Stimulated activated CD8-positive, alpha-beta memory T cell treated with anti-CD3 and anti-CD28 coated beads, Interleukin-15, amount 100 ng/mL, for 4 hours (primary cell): ENCODE data around the gene ACTMAP.
A peak's percentile ranks its signal among the peaks of the same experiment; 100 is the strongest.
"Not testable (repeated sequence)": the region's sequence is repeated elsewhere in the genome, so short reads cannot be mapped to it uniquely, and the experiment has no call there.

ENCODE experiments used
- DNase-seq, 2 donors: peaks; one replicate each; pipeline ENCODE4 v3.0.0-alpha.2; 2020; ENCODE audit warnings: low read depth in 2 of 2

Gene ACTMAP

DNA sequence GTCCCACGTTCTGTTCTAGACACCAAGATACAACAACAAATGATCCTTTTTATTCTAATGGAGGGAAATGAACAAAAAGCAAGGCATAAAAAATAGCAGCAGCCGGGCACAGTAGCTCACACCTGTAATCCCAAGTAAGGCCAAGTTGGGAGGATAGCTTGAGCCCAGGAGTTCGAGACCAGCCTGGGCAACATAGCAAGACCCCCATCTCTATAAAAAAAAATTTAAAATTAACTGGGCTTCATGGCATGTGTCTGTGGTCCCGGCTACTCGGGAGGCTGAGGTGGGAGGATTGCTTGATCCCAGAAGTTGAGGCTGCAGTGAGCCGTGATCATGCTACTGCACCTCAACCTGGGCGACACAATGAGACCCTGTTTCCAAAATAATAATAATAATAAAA, 26.1 kb upstream of the ACTMAP start:
- no peak for DNase-seq

DNA sequence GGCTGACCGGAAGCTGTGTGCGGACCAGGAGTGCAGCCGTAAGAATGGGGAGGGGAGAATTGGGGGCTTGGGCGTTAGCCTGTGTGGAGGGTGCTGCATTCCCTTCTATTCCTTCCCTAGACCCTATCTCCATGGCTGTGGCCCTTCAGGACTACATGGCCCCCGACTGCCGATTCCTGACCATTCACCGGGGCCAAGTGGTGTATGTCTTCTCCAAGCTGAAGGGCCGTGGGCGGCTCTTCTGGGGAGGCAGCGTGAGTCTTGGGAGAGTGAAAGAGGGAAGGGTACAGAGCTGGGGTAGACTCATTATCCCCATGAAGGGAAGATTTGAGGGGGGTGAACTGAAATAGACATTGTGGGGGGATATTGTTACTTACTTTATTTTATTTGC, 25.4 kb upstream of the ACTMAP start:
- no peak for DNase-seq

DNA sequence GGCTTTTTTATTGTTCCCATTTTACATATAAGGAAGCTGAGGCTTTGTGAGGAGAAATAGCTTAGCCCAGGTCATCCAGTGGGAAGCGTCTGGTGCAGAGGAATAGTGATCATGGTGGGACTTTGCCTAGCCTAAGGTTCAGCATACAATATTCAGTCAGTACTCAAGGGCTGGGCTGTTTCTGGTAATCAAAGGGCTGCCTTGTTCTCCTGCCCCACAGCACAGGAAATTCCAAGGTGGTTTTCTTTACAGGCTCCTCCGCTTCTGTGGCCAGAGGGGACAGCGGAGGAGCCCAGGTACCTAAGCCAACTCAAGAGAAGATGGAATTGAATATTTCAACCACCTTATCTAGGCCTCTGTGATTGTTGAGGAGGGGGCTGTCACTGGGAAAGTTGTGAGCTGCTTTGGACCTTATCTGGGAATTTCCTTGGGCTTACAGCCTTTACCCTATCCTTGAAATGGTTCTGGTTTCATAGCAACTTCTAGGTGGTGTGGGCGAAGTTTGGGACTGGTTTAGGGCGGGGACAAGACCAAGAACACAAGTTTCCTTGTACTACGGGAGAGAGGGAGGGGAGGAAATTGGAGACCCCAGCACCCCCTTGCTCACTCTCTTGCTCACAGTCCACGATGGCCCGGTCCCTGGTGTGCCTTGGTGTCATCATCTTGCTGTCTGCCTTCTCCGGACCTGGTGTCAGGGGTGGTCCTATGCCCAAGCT, 24.8 kb upstream of the ACTMAP start, which contains the start of gene MIA:
MIA (plus strand) TSS at position 606 of the 716 bp plus-strand sequence; CDS start at position 628, 22 bp downstream.
- no peak for DNase-seq

DNA sequence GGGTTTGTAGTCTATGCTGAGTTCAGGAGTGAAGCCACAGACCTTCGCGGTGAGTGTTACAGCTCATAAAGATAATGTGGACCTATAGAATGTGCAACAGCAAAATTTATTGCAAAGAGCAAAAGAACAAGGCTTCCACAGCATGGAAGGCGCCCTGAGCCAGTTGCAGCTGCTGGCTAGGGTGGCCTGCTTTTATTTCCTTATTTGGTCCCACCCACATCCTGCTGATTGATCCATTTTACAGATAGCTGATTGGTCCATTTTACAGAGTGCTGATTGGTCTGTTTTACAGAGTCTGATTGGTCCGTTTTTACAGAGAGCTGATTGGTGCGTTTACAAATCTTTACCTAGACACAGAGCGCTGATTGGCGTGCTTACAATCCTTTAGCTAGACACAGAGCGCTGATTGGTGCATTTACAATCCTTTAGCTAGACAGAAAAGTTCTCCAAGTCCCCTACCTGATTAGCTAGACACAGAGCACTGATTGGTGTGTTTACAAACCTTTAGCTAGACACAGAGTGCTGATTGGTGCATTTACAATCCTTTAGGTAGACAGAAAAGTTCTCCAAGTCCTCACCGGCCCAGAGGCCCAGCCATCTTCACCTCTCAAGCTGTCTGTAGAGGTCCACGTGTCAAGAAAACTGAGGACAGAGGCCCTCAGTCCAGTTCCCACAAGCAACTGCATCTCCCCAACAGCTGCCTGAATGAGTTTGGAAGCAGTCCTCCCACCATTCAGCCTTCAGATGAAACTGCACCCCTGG, 21.0 kb upstream of the ACTMAP start:
- not testable (repeated sequence) for DNase-seq

DNA sequence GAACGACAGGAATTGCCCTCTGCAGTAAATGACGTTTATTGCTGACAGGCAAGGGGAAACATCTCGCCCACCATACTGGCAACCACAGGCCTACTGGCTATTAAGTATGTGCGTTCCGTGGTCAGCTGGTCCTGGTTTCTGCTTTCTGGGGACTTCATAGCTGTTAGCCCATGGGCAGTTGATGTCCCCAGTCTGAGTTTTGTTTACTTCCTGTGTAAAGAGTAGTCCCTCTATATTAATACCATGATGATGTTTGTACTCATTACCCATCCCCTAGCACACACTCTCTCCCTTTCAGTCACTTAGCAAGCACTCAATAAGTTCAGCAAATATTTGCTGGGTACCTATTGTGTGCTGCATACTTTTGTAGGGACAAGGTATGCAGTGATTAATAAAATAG, 18.6 kb upstream of the ACTMAP start:
- no peak for DNase-seq

DNA sequence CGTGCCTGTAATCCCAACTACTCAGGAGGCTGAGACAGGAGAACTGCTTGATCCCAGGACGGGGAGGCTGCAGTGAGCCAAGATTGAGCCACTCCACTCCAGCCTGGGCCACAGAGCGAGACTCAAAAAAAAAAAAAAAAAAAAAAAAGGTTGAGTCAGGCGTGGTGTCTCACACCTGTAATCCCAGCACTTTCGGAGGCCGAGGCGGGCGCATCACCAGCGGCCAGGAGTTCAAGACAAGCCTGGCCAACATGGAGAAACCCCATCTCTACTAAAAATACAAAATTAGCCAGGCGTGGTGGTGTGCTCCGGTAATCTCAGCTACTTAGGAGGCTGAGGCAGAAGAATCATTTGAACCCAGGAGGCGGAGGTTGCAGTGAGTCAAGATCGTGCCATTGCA, 16.1 kb upstream of the ACTMAP start:
- DNase-seq, result not testable (repeated sequence)

DNA sequence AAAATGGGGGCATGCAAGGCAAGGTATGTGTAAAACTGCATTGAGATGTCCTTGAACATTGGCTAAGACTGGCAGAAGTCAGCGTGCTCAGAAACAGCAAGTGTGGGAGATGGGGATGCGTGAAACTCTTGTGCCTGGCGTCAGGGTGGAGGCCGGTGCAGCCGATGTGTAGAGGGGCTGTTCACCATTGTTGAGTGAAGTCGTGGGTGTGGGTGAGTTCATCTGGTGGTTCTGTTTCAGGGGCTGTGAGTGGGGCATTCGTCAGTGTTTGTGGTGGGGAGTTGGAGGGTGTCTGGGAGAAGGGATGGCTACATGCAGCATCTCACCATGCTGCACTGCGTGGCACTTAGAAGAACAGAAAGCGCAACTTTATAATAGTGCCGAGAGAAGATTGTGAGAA, 13.7 kb upstream of the ACTMAP start:
- no peak for DNase-seq

DNA sequence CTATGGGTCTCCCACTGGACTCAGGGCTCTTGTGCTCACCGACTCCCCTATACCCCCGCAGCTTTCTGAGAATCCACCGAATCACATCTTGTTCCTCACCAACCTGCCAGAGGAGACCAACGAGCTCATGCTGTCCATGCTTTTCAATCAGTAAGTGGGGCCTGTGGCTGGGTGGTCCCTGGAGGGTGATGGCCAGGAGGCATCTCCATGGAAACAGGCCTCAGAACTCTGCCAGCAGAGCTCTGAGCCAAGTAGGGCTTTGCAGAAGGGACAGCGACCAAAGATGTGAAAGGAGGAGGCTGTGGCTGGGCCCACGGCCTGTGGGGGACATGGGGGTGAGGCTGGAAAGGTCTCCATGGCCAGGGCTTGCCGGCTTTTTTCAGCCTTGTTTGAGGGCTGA, 13.2 kb upstream of the ACTMAP start:
- DNase-seq, result no peak

DNA sequence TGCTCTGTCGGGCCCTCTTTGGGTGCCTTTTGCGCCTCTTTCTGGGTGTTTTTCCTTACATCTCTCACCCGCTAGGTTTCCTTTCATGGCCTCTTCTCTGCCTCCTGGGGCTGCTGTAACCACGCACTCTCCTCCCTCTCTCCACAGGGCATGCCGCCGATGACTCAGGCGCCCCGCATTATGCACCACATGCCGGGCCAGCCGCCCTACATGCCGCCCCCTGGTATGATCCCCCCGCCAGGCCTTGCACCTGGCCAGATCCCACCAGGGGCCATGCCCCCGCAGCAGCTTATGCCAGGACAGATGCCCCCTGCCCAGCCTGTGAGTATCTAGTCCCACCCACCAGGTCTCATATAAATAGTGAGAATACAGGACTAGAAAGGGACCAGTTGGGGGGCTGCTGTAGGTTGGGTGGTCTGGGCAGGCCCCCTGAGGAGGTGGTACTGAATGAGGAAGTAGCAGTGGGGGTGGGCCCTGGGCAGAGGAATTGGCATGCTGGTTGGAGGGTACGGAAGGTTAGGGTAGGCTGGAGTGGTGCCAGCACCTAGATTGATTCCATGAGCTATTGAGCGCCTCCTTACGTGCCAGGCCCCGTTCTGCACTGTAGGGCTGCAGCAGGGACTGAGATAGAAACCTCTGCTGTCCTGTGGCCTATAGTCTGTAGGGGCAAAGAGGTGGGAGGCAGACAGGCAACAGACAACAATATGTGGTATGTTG, 12.6 kb upstream of the ACTMAP start:
- no peak for DNase-seq

DNA sequence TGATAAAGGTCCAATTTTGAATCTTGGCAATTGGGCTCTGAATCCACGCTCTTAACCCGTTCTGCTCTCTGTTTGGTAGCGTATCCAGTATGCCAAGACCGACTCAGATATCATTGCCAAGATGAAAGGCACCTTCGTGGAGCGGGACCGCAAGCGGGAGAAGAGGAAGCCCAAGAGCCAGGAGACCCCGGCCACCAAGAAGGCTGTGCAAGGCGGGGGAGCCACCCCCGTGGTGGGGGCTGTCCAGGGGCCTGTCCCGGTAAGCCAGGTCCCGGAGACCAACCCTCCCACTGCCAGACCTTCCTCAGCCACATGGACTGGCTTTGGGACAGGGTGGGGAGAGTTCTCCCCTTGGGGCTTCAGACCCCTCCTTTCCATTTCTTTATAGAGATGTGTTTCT, 9.1 kb upstream of the ACTMAP start:
- DNase-seq, result no peak

DNA sequence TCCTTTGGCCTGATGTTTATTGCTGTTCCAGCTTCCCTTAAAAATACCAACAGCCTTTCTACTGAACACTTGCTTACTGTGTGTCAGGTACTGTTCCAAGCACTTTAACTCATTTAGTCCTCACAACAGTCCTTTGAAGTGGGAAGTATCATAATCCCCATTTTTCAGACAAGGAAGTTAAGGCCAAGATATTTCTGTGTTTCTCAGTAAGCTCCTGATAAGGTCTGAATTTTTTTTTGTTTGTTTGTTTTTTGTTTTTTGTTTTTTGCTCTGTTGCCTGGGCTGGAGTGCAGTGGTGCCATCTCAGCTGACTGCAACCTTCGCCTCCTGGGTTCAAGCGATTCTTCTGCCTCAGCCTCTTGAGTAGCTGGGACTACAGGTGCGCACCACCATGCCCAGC, 8.2 kb upstream of the ACTMAP start:
- no peak for DNase-seq

DNA sequence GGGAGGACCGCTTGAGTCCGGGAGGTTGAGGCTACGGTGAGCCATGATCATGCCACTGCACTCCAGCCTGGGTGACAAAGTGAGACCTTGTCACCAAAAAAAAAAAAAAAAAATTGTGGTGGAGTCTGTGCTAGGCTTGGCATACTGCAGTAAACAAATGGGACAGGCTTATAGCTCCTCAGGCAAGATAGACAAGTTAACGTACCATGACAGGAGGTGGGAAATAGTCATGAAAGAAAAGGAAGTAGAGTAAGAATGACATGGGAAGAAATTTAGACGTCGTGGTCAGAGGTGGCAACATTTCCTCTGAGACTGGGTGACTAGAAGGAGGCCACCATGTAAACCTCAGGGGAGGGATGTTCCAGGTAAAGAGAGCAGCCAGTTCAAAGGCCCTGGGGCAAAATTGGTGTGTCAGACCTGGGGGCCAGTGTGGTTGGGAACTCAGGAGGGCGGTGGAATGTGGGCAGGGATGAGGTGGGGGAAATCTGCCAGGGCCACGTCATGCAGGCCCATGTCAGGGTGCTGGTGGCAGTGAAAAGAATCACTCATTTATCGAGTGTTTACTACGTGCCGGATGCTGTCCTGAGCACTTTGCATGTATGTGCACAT, 6.3 kb upstream of the ACTMAP start:
- peak in 1 of 2 donors; percentile 24 for DNase-seq

DNA sequence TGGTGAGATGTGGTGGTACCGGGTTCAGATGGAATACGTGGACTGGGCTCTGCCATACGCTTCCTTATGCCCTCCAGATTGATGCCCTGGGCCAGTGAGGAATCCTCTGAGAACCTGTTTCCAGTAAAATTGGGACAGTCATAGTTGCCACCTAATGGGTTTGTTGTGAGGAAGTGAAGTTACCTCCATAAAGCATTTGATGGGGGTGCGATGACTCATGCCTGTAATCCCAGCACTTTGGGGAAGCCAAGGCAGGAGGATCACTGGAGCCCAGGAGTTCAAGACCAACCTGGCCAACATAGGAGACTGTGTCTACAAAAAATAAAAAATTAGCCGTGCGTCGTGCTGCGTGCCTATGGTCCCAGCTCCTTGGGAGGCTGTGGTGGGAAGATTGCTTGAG, 5.5 kb upstream of the ACTMAP start:
- DNase-seq, result no peak

DNA sequence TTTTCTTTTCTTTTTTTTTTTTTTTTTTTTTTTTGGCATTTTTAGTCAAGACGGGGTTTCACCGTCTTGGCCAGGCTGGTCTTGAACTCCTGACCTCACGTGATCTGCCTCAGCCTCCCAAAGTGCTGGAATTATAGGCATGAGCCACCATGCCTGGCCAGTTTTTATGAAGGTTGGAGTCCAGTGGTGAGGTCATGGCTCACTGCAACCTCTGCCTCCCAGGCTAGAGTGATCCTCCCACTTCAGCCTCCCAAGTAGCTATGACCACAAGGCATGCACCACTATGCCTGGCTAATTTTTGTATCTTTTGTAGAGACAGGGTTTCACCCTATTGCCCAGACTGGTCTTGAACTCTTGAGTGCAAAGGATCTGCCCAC, 5.0 kb upstream of the ACTMAP start:
- no peak for DNase-seq

DNA sequence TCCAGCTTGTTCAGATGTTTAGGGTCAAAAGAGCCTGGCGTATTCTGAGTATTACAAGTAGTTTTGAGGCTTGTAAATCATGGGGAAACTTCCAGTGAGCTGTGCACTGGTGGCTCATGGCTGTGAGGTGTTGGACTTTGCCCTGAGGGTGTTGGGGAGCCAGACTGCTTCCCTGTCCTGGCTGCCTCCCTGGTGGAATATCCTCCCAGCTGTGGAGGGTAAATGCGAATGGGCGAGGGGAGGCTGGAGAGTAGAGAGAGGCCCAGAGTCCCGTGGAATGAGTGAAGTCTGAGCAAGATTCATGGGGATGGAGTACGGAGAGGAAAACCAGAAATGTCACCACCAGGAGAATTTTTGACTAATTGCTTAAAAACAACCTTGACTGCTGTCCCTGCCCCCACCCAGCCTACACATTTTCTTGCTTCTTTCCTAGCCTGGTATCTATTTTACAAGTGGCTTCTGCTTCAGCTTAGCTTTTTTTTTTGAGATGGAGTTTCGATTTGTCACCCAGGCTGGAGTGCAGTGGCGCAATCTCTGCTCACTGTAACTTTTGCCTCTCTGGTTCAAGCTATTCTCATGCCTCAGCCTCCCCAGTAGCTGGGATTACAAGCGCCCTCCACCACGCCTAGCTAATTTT, 4.5 kb upstream of the ACTMAP start:
- DNase-seq, result peak in 1 of 2 donors; percentile 45

DNA sequence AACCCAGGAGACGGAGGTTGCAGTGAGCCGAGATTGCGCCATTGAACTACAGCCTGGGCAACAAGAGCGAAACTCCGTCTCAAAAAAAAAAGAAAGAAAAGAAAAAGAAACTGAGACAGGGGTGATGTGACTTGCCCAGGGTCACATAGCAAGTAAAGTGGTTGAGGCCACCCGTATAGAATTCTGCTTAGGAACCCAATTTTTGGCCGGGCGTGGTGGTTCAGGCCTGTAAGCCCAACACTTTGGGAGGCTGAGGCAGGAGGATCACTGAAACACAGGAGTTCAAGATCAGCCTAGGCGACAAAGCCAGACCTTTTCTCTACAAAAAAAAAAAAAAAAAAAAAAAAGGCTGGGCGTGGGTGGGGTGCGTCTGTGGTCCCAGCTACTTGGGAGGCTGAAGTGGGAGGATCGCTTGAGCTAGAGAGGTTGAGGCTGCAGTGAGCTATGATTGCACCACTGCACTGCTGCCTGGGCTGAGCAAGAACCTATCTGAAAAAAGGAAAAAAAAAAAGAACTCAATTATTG, 2.0 kb upstream of the ACTMAP start:
- DNase-seq, result no peak

DNA sequence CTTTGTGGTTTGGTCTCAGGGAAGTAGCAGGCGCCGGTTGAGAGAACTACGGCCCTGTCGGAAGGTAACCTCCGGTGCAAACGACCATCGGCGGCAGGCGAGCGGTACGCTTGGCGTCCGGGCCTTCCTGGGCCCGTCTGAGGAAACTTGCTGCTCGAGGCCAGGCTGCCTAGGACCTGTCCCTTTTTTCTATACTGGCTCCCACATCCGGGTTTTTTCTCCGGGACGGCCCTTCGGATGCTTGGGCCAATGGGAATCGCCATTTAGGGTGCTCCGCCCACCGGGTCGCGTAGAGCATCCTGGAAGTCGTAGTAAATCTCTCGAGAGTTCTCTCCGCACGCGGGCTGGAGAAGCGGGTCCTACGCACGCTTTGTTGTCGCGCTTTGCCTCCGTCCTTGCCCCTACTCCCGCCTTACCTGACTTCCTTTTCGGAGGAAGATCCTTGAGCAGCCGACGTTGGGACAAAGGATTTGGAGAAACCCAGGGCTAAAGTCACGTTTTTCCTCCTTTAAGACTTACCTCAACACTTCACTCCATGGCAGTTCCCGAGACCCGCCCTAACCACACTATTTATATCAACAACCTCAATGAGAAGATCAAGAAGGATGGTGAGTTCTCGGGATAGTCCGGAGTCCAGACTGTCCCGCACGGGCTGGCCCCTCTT, 729 bp upstream of the ACTMAP start, which contains the start of gene SNRPA:
SNRPA (plus strand) TSS at position 330 of the 664 bp plus-strand sequence; CDS start at position 536, 206 bp downstream.
- peak; percentile 92 to 94 for DNase-seq

DNA sequence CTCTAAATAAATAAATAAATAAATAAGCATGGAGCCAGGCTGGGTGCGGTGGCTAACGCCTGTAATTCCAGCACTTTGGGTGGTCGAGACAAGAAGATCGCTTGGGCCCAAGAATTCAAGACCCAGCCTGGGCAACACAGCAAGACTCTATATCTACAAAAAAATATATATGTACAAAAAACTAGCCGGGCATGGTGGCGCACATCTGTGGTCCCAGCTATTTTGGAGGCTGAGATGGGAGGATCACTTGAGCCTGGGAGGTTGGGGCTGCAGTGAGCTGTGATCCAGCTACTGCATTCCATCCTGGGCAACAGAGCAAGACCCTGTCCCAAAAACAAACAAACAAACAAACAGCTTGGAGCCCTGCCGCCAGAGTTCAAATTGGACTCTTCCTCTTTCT, 2.7 kb downstream of the ACTMAP start:
- no peak for DNase-seq

DNA sequence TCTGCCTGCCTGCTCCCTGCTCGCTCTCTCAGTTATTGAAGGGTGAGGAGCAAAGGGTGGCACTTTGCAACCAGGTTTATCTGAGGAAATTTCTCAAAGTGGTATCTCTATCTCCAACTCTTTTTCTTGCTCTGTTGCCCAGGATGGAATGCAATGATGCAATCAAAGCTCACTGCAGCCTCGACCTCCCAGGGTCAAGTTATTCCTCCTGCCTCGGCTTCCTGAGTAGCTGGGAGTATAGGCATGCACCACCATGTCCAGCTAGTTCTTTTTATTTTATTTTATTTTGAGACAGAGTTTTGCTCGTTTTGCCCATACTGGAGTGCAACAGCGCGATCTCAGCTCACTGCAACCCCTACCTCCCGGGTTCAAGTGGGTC, 4.9 kb downstream of the ACTMAP start:
- DNase-seq, result no peak

DNA sequence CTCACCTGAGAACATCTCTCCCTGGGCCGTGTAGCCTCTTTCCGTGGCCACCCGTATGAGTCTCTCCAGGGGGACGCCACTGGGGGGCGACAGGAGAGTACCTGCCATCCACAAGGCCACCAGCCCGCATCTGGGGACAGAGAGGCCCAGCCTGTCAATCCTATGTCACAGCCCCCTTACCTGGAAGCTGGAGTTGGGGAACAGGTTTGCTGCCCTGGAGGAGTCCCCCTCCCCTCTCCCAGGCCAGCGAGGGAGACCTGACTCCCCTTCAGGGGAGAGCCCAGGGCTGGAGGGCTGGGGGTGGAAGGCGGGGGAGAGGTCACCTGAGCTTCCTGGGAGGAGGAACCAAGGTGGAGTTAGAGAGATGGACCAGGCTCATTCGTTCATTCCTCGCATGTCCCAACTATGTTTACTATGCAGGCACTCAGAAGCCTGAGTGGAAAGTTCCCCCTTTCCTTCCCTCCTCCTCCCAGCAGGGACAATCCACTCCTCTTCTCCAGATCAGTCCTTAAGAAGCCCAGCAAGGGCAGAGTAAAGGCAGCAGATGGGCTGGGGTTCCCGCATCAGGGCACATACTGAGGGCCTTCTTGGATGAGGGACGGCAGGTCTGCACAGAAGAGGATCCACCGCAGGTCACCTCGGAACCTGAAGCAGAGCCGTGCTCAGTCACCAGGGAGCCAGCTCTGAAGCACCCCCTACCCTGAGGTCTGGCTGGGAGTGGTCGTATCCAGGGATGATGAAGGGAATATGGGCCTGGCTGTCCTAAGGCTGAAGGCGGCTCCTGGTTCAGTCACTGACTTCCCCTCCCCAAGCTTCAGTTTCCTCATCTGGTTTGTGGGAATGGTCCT, 5.5 kb downstream of the ACTMAP start:
- no peak for DNase-seq
